Ishikawa (cell line): ENCODE results near the gene PLA2G4F.

Experiments used
- CEBPB ChIP-seq: IDR thresholded peaks from 2 replicates; pipeline ENCODE4 v1.6.1; 2012
- CREB1 ChIP-seq: IDR thresholded peaks from 2 replicates; pipeline ENCODE4 v1.6.1; 2012; ENCODE audit warnings: low read depth
- EGR1 ChIP-seq: IDR thresholded peaks from 2 replicates; pipeline ENCODE4 v1.6.1; 2012
- EP300 ChIP-seq: IDR thresholded peaks from 2 replicates; pipeline ENCODE4 v1.6.1; 2012; ENCODE audit warnings: borderline replicate concordance
- FOXM1 ChIP-seq: IDR thresholded peaks from 2 replicates; pipeline ENCODE4 v1.6.1; 2012; ENCODE audit warnings: low read depth, borderline replicate concordance
- MAX ChIP-seq: IDR thresholded peaks from 2 replicates; pipeline ENCODE4 v1.6.1; 2012
- NFIC ChIP-seq: IDR thresholded peaks from 2 replicates; pipeline ENCODE4 v1.6.1; 2012
- RAD21 ChIP-seq: IDR thresholded peaks from 2 replicates; pipeline ENCODE4 v1.6.1; 2012; ENCODE audit warnings: low read depth
- REST ChIP-seq: IDR thresholded peaks from 2 replicates; pipeline ENCODE4 v1.6.1; 2012; ENCODE audit warnings: low read depth, mild to moderate bottlenecking
- TAF1 ChIP-seq: IDR thresholded peaks from 2 replicates; pipeline ENCODE4 v1.6.1; 2012; ENCODE audit warnings: low read depth, mild to moderate bottlenecking
- TCF12 ChIP-seq: IDR thresholded peaks from 2 replicates; pipeline ENCODE4 v1.6.1; 2012; ENCODE audit warnings: low read depth
- TEAD4 ChIP-seq: IDR thresholded peaks from 2 replicates; pipeline ENCODE4 v1.6.1; 2012
- USF1 ChIP-seq: IDR thresholded peaks from 2 replicates; pipeline ENCODE4 v1.6.1; 2012
- YY1 ChIP-seq: IDR thresholded peaks from 2 replicates; pipeline ENCODE4 v1.6.1; 2012; ENCODE audit warnings: low read depth
- ZBTB7A ChIP-seq: IDR thresholded peaks from 2 replicates; pipeline ENCODE4 v1.6.1; 2012; ENCODE audit warnings: low read depth

The PLA2G4F gene

GRCh38 chr15:42175671-42176070 lies 19.2 kb upstream of the PLA2G4F start:
- TF ChIP-seq NFIC: no peak

- TF ChIP-seq TAF1 (no peak), FOXM1 (no peak), EGR1 (no peak), CREB1 (no peak), USF1 (no peak), NFIC (no peak), TCF12 (no peak), CEBPB (no peak), MAX (no peak), YY1 (no peak), TEAD4 (no peak), EP300 (no peak), ZBTB7A (no peak)
Observed at GRCh38 chr15:42172475-42172874, 16.0 kb upstream of the PLA2G4F start.

GRCh38 chr15:42171795-42172194 lies 15.4 kb upstream of the PLA2G4F start:
- TF ChIP-seq MAX: no peak
- TF ChIP-seq ZBTB7A: no peak
- TF ChIP-seq TAF1: no peak
- TF ChIP-seq CEBPB: no peak
- no peak for TF ChIP-seq YY1

- TF ChIP-seq MAX: no peak
- no peak for TF ChIP-seq FOXM1
- no peak for TF ChIP-seq TEAD4
- no peak for TF ChIP-seq REST
Observed at GRCh38 chr15:42171122-42171521, 14.7 kb upstream of the PLA2G4F start.

GRCh38 chr15:42166225-42166940 lies 9.9 kb upstream of the PLA2G4F start:
- TF ChIP-seq RAD21 (no peak), TCF12 (no peak), EGR1 (no peak), TEAD4 (no peak), FOXM1 (no peak), USF1 (no peak), CREB1 (no peak), EP300 (no peak), CEBPB (no peak), REST (no peak), TAF1 (no peak), MAX (no peak), ZBTB7A (no peak), NFIC (no peak), YY1 (no peak)

- TF ChIP-seq EGR1 (no peak), RAD21 (no peak), ZBTB7A (no peak), TCF12 (no peak), NFIC (no peak), TAF1 (no peak), EP300 (no peak), TEAD4 (no peak), REST (no peak), MAX (no peak), FOXM1 (no peak), YY1 (no peak), CEBPB (no peak), CREB1 (no peak), USF1 (no peak)
Observed at GRCh38 chr15:42165106-42165505, 8.7 kb upstream of the PLA2G4F start.
